Nephron (organoid): ENCODE results near the gene AP2A2.
"Not testable (repeated sequence)": the region's sequence is repeated elsewhere in the genome, so short reads cannot be mapped to it uniquely, and the experiment has no call there.

Experiments
- H3K27ac Mint-ChIP-seq, 3 experiments: 2 replicates each; pipeline ENCODE4 v1.8.0; 2020; ENCODE audit warnings: mixed read lengths in 3 of 3, mild to moderate bottlenecking in 2 of 3, moderate library complexity in 1 of 3
- H3K27me3 Mint-ChIP-seq: 2 replicates; pipeline ENCODE4 v1.8.0; 2021; ENCODE audit warnings: low read depth, mild to moderate bottlenecking, moderate library complexity, mixed read lengths
- H3K36me3 Mint-ChIP-seq: 2 replicates; pipeline ENCODE4 v1.8.0; 2020; ENCODE audit warnings: low read depth, mixed read lengths
- H3K4me1 Mint-ChIP-seq: 2 replicates; pipeline ENCODE4 v1.8.0; 2020; ENCODE audit warnings: mixed read lengths
- H3K4me3 Mint-ChIP-seq, 3 experiments: 2 replicates each; pipeline ENCODE4 v1.8.0; 2020; ENCODE audit warnings: mild to moderate bottlenecking in 3 of 3, mixed read lengths in 3 of 3, moderate library complexity in 2 of 3
- H3K9me3 Mint-ChIP-seq: 2 replicates; pipeline ENCODE4 v1.8.0; 2020; ENCODE audit warnings: mixed read lengths
- CTCF ChIP-seq, 3 experiments: fragments of 200-600 bp; sonication (generic); IDR thresholded peaks; one replicate each; pipeline ENCODE4 v1.5.0; 2021; ENCODE audit warnings: antibody characterized with exemption in 3 of 3; ENCODE audit not compliant: unreplicated experiment in 3 of 3

Gene AP2A2

GRCh38 chr11:959027-959426 is 33.4 kb downstream of the AP2A2 start:
- H3K4me3 Mint-ChIP-seq, result no peak overlapping the region
- H3K9me3 Mint-ChIP-seq, result no peaks in the 10 kb centered on the region
- no peak for TF ChIP-seq CTCF (IDR thresholded peaks at IDR 0.05; ENCODE audit: unreplicated experiment in 3 of 3)
- H3K27me3 Mint-ChIP-seq, result no peaks in the 10 kb centered on the region
- peak overlapping the region; percentile 20 to 95 (median 80) for H3K27ac Mint-ChIP-seq
- H3K36me3 Mint-ChIP-seq, result peaks cover 38% of the 10 kb centered on the region
- peaks cover 41% of the 10 kb centered on the region for H3K4me1 Mint-ChIP-seq

- Mint-ChIP-seq H3K4me3 (no peak overlapping the region), H3K4me1 (peaks cover 36% of the 10 kb centered on the region), H3K27ac (peak overlapping the region; percentile 80 to 95 (median 90)), H3K9me3 (no peaks in the 10 kb centered on the region), H3K27me3 (no peaks in the 10 kb centered on the region), H3K36me3 (peaks cover 44% of the 10 kb centered on the region)
- no peak for TF ChIP-seq CTCF (IDR thresholded peaks at IDR 0.05; ENCODE audit: unreplicated experiment in 3 of 3)
Observed at GRCh38 chr11:959608-960007, 33.9 kb downstream of the AP2A2 start.

- not testable (repeated sequence) for H3K4me3 Mint-ChIP-seq, H3K27me3 Mint-ChIP-seq, H3K9me3 Mint-ChIP-seq
- Mint-ChIP-seq H3K27ac (peak overlapping the region in 1 of 3 experiments; percentile 64), H3K4me1 (peaks cover 22% of the 10 kb centered on the region), H3K36me3 (peaks cover 54% of the 10 kb centered on the region)
Observed at GRCh38 chr11:961310-961920, 35.7 kb downstream of the AP2A2 start.

GRCh38 chr11:961921-962320 is 36.3 kb downstream of the AP2A2 start:
- Mint-ChIP-seq H3K4me1 (peaks cover 21% of the 10 kb centered on the region), H3K4me3 (no peak overlapping the region), H3K27me3 (no peaks in the 10 kb centered on the region), H3K36me3 (peaks cover 56% of the 10 kb centered on the region), H3K27ac (peak overlapping the region in 1 of 3 experiments; percentile 45), H3K9me3 (no peaks in the 10 kb centered on the region)
- no peak for TF ChIP-seq CTCF (IDR thresholded peaks at IDR 0.05; ENCODE audit: unreplicated experiment in 3 of 3)

GRCh38 chr11:962688-963087 is 37.0 kb downstream of the AP2A2 start:
- Mint-ChIP-seq H3K4me3 (no peak overlapping the region), H3K27ac (no peak overlapping the region), H3K4me1 (peaks cover 14% of the 10 kb centered on the region), H3K9me3 (no peaks in the 10 kb centered on the region), H3K36me3 (peaks cover 56% of the 10 kb centered on the region), H3K27me3 (no peaks in the 10 kb centered on the region)
- no peak for TF ChIP-seq CTCF (IDR thresholded peaks at IDR 0.05; ENCODE audit: unreplicated experiment in 3 of 3)

GRCh38 chr11:963852-964251 is 38.2 kb downstream of the AP2A2 start:
- Mint-ChIP-seq H3K36me3 (peaks cover 52% of the 10 kb centered on the region), H3K27ac (no peak overlapping the region), H3K27me3 (no peaks in the 10 kb centered on the region), H3K4me3 (no peak overlapping the region), H3K4me1 (peaks cover 9% of the 10 kb centered on the region), H3K9me3 (no peaks in the 10 kb centered on the region)
- TF ChIP-seq CTCF (IDR thresholded peaks at IDR 0.05; ENCODE audit: unreplicated experiment in 3 of 3), result no peak
